Vagina (tissue), 2 donors: ENCODE results near the gene THSD7A.

Source experiments
- CTCF ChIP-seq, 3 experiments: fragments of 450-650 bp in 2 of 3; fragments of 200-600 bp in 1 of 3; sonication (generic) in 1 of 3; IDR thresholded peaks; one replicate each; pipeline ENCODE4 v1.5.1; 2017 to 2019; ENCODE audit warnings: antibody characterized with exemption in 3 of 3, mild to moderate bottlenecking in 2 of 3, moderate library complexity in 2 of 3
- POLR2A ChIP-seq, 2 donors: fragments of 450-650 bp; IDR thresholded peaks; one replicate each; pipeline ENCODE4 v1.6.1; 2017; ENCODE audit warnings: antibody characterized with exemption in 2 of 2, mild to moderate bottlenecking in 2 of 2, moderate library complexity in 2 of 2
- POLR2AphosphoS5 ChIP-seq, 2 donors: sonication (generic); formaldehyde crosslinking; IDR thresholded peaks; one replicate each; pipeline ENCODE4 v1.9.0; 2017; ENCODE audit warnings: antibody characterized with exemption in 2 of 2, mild to moderate bottlenecking in 2 of 2, low read depth in 1 of 2; ENCODE audit not compliant: insufficient read depth in 1 of 2

GRCh38 chr7:11858622-11859302, 26.8 kb upstream of the THSD7A start:
- no peak for TF ChIP-seq CTCF (IDR thresholded peaks at IDR 0.05)
- no peak for TF ChIP-seq POLR2A (IDR thresholded peaks at IDR 0.05)
- no peak for TF ChIP-seq POLR2AphosphoS5 (IDR thresholded peaks at IDR 0.05; ENCODE audit: insufficient read depth in 1 of 2, low read depth in 1 of 2)
